ENCODE data around the gene KCNE2.

- TF ChIP-seq CTCF (IDR thresholded peaks at IDR 0.05; ENCODE audit: low read depth, low read length) (no peak), EZH2phosphoT487 (IDR thresholded peaks at IDR 0.05; ENCODE audit: low read depth) (no peak)
Measured at GRCh38 chr21:34320011-34320410, 43.8 kb upstream of the KCNE2 start.

Data from OCI-LY3 (cell line).